ENCODE measurements around the gene PHRF1. TPM values are rescaled to one million over a fixed set of nuclear protein-coding genes. Genes with fewer than 3 reads are reported as not detected.
A peak's percentile ranks its signal among the peaks of the same experiment; 100 is the strongest.

PHRF1 gene
- total RNA-seq, 2 donors from 2014 or later, result 20.8 to 55.2 TPM

- no peaks in the 10 kb centered on the region for H3K9me3 ChIP-seq
- peaks cover 15% of the 10 kb centered on the region for H3K4me1 ChIP-seq (replicated peaks)
- peak overlapping the region in 1 of 2 donors; percentile 12 for H3K27ac ChIP-seq
- intact Hi-C loops (cut with DNase I), result no loop called here
- no peaks in the 10 kb centered on the region for H3K27me3 ChIP-seq (replicated peaks; ENCODE audit: insufficient read depth)
- H3K36me3 ChIP-seq, result peaks cover 23 to 28% of the 10 kb centered on the region in 2 donors
- TF ChIP-seq POLR2A (IDR thresholded peaks at IDR 0.05), result no peak
- TF ChIP-seq POLR2AphosphoS5 (IDR thresholded peaks at IDR 0.05), result no peak
- no peak for TF ChIP-seq CTCF (IDR thresholded peaks at IDR 0.05)
- no peak for DNase-seq (ENCODE audit: low spot score)
- WGBS, result 84% methylated on average over 48 of the region's 49 CpGs
- H3K4me3 ChIP-seq, result no peak overlapping the region
Observed at GRCh38 chr11:611001-611996, 35.0 kb downstream of the PHRF1 start.

GRCh38 chr11:612201-612960 is 36.1 kb downstream of the PHRF1 start:
- H3K27me3 ChIP-seq (replicated peaks; ENCODE audit: insufficient read depth), result no peaks in the 10 kb centered on the region
- H3K27ac ChIP-seq, result peak overlapping the region in 1 of 2 donors; percentile 12
- H3K36me3 ChIP-seq, result peaks cover 14 to 24% of the 10 kb centered on the region in 2 donors
- DNase-seq (ENCODE audit: low spot score), result no peak
- no peaks in the 10 kb centered on the region for H3K9me3 ChIP-seq
- 68% methylated on average over 27 of the region's 27 CpGs for WGBS
- no peak overlapping the region for H3K4me3 ChIP-seq
- peaks cover 15% of the 10 kb centered on the region for H3K4me1 ChIP-seq (replicated peaks)
- no peak for TF ChIP-seq POLR2A (IDR thresholded peaks at IDR 0.05)
- peak in 1 of 4 experiments; percentile 15 for TF ChIP-seq CTCF (IDR thresholded peaks at IDR 0.05)
- TF ChIP-seq POLR2AphosphoS5 (IDR thresholded peaks at IDR 0.05), result no peak
- intact Hi-C loops (cut with DNase I), result no loop called here

GRCh38 chr11:612961-613300 is 36.7 kb downstream of the PHRF1 start:
- H3K27me3 ChIP-seq (replicated peaks; ENCODE audit: insufficient read depth), result no peaks in the 10 kb centered on the region
- H3K4me1 ChIP-seq (replicated peaks), result peaks cover 15% of the 10 kb centered on the region
- intact Hi-C loops (cut with DNase I), result no loop called here
- 90% methylated on average over 8 of the region's 10 CpGs for WGBS
- peaks cover 14 to 20% of the 10 kb centered on the region in 2 donors for H3K36me3 ChIP-seq
- peak overlapping the region in 1 of 2 donors; percentile 12 for H3K27ac ChIP-seq
- no peaks in the 10 kb centered on the region for H3K9me3 ChIP-seq
- no peak for DNase-seq (ENCODE audit: low spot score)
- no peak overlapping the region for H3K4me3 ChIP-seq
- no peak for TF ChIP-seq POLR2AphosphoS5 (IDR thresholded peaks at IDR 0.05)
- no peak for TF ChIP-seq CTCF (IDR thresholded peaks at IDR 0.05)

- DNase-seq (ENCODE audit: low spot score), result peak; percentile 63
- TF ChIP-seq CTCF (IDR thresholded peaks at IDR 0.05) (no peak), POLR2A (IDR thresholded peaks at IDR 0.05) (no peak), POLR2AphosphoS5 (IDR thresholded peaks at IDR 0.05) (no peak)
- peak overlapping the region in 1 of 2 donors; percentile 91 for H3K27ac ChIP-seq
- H3K4me1 ChIP-seq (replicated peaks), result peaks cover 15% of the 10 kb centered on the region
- no peaks in the 10 kb centered on the region for H3K9me3 ChIP-seq
- no peaks in the 10 kb centered on the region for H3K27me3 ChIP-seq (replicated peaks; ENCODE audit: insufficient read depth)
- peaks cover 14 to 15% of the 10 kb centered on the region in 2 donors for H3K36me3 ChIP-seq
- intact Hi-C loops (cut with DNase I), result no loop called here
- 72% methylated on average over 31 of the region's 36 CpGs for WGBS
- H3K4me3 ChIP-seq, result no peak overlapping the region
Observed at GRCh38 chr11:613369-613968, 37.2 kb downstream of the PHRF1 start.

Data from prostate gland (tissue), 2 donors.